CD14-positive monocyte (primary cell): ENCODE measurements around the gene LHB. TPM values are rescaled to one million over a fixed set of nuclear protein-coding genes. Genes with fewer than 3 reads are reported as not detected.
A peak's percentile ranks its signal among the peaks of the same experiment; 100 is the strongest.
"Not testable (repeated sequence)": the region's sequence is repeated elsewhere in the genome, so short reads cannot be mapped to it uniquely, and the experiment has no call there.

ENCODE experiments used
- DNase-seq, 3 donors: peaks; one replicate each; pipeline ENCODE4 v3.0.0-alpha.2; 2011 to 2022
- H2AFZ ChIP-seq: 2 replicates; pipeline ENCODE4 v1.6.0; 2012; ENCODE audit warnings: mild to moderate bottlenecking, low read depth, low read length, inconsistent platforms; ENCODE audit not compliant: insufficient read depth, poor library complexity, severe bottlenecking
- H3K27ac ChIP-seq, 2 donors: 1 replicate in 1 of 2; 2 replicates in 1 of 2; pipeline ENCODE4 v1.5.1; 2012 to 2013; ENCODE audit warnings: low read length in 2 of 2, control low read depth in 1 of 2, inconsistent platforms in 1 of 2, low read depth in 1 of 2, mild to moderate bottlenecking in 1 of 2
- H3K27me3 ChIP-seq, 2 donors: one replicate each; pipeline versions ENCODE4 v1.6.0 to v1.6.1; 2011 to 2013; ENCODE audit warnings: low read length in 2 of 2; ENCODE audit not compliant: control insufficient read depth in 2 of 2, insufficient read depth in 2 of 2
- H3K36me3 ChIP-seq, 2 donors: replicated peaks in 1 of 2; 1 replicate in 1 of 2; 2 replicates in 1 of 2; pipeline versions ENCODE4 v1.5.1 to v1.6.1; 2012 to 2013; ENCODE audit warnings: low read length in 2 of 2, control low read depth in 1 of 2, inconsistent platforms in 1 of 2, mild to moderate bottlenecking in 1 of 2; ENCODE audit not compliant: insufficient read depth in 2 of 2, control insufficient read depth in 1 of 2
- H3K4me1 ChIP-seq, 2 donors: 1 replicate in 1 of 2; 2 replicates in 1 of 2; pipeline versions ENCODE4 v1.5.1 to v1.6.1; 2012 to 2013; ENCODE audit warnings: low read length in 2 of 2, control low read depth in 1 of 2, inconsistent platforms in 1 of 2, mild to moderate bottlenecking in 1 of 2, moderate library complexity in 1 of 2; ENCODE audit not compliant: insufficient read depth in 2 of 2, control insufficient read depth in 1 of 2
- H3K4me2 ChIP-seq: replicated peaks from 2 replicates; pipeline ENCODE3; 2012; ENCODE audit warnings: low read length, moderate library complexity, mild to moderate bottlenecking; ENCODE audit not compliant: poor library complexity, severe bottlenecking; ENCODE audit errors: extremely low read depth
- H3K4me3 ChIP-seq, 3 experiments: fragments of 200-600 bp in 1 of 3; sonication (generic) in 1 of 3; replicated peaks in 1 of 3; 1 replicate in 2 of 3; 2 replicates in 1 of 3; pipeline ENCODE4 v1.5.1; 2011 to 2013; ENCODE audit warnings: low read length in 3 of 3, mild to moderate bottlenecking in 3 of 3, control low read depth in 2 of 3, low read depth in 2 of 3, inconsistent platforms in 1 of 3, moderate library complexity in 1 of 3
- H3K79me2 ChIP-seq: 2 replicates; pipeline ENCODE4 v1.6.0; 2012; ENCODE audit warnings: mild to moderate bottlenecking, control low read depth, inconsistent platforms, low read length, moderate library complexity; ENCODE audit not compliant: insufficient read depth
- H3K9ac ChIP-seq: 2 replicates; pipeline ENCODE4 v1.6.0; 2017; ENCODE audit warnings: low read length, mild to moderate bottlenecking; ENCODE audit not compliant: insufficient read depth, poor library complexity, severe bottlenecking
- H3K9me3 ChIP-seq, 2 donors: replicated peaks in 1 of 2; 1 replicate in 1 of 2; 2 replicates in 1 of 2; pipeline versions ENCODE4 v1.5.1 to v1.6.1; 2012 to 2013; ENCODE audit warnings: low read length in 2 of 2, control low read depth in 1 of 2; ENCODE audit not compliant: control insufficient read depth in 1 of 2, insufficient read depth in 1 of 2
- H4K20me1 ChIP-seq: 2 replicates; pipeline ENCODE4 v1.6.0; 2012; ENCODE audit warnings: mild to moderate bottlenecking, low read length, control low read depth, moderate library complexity; ENCODE audit not compliant: insufficient read depth
- H3K27ac Mint-ChIP-seq, 7 donors: one replicate each; pipeline ENCODE4 v1.8.0; 2020; ENCODE audit warnings: mild to moderate bottlenecking in 7 of 7, mixed read lengths in 7 of 7, moderate library complexity in 6 of 7, inconsistent platforms in 2 of 7
- H3K27me3 Mint-ChIP-seq, 3 donors: one replicate each; pipeline ENCODE4 v1.8.0; 2021 to 2022; ENCODE audit warnings: low read depth in 3 of 3, mild to moderate bottlenecking in 3 of 3, mixed read lengths in 3 of 3, moderate library complexity in 3 of 3, inconsistent platforms in 1 of 3
- H3K36me3 Mint-ChIP-seq, 2 donors: one replicate each; pipeline ENCODE4 v1.8.0; 2020; ENCODE audit warnings: mixed read lengths in 2 of 2, inconsistent platforms in 1 of 2, mild to moderate bottlenecking in 1 of 2
- H3K4me1 Mint-ChIP-seq: one replicate; pipeline ENCODE4 v1.8.0; 2020; ENCODE audit warnings: mild to moderate bottlenecking, mixed read lengths
- H3K4me3 Mint-ChIP-seq, 2 donors: one replicate each; pipeline ENCODE4 v1.8.0; 2020; ENCODE audit warnings: mild to moderate bottlenecking in 2 of 2, mixed read lengths in 2 of 2, moderate library complexity in 1 of 2
- H3K9me3 Mint-ChIP-seq, 7 donors: one replicate each; pipeline ENCODE4 v1.8.0; 2020 to 2022; ENCODE audit warnings: mixed read lengths in 7 of 7, mild to moderate bottlenecking in 6 of 7, moderate library complexity in 6 of 7, inconsistent platforms in 2 of 7
- WGBS: methylation state at CpG from one replicate; pipeline ENCODE4 v1.1.5; 2013; ENCODE audit warnings: missing lambda C conversion rate; ENCODE audit not compliant: insufficient coverage; 5-methylcytosine and 5-hydroxymethylcytosine counted together
- intact Hi-C, 2 donors: fragments of 100-400 bp; cut with micrococcal nuclease; formaldehyde crosslinking; loops; one replicate each; pipeline versions ENCODE4 v1.15.0 to v1.15.1; 2023
- polyA plus RNA-seq, 3 donors: library from polyadenylated mRNA; depleted of rRNA in 1 of 3; unstranded in 2 of 3; stranded (reverse) in 1 of 3; fragments of 300-500 nt in 2 of 3; fragments of >200 nt in 1 of 3; fragmentation: Illumina TruSeq in 2 of 3; gene quantifications; 1 replicate in 2 of 3; 2 replicates in 1 of 3; pipeline ENCODE4 v1.2.3, GENCODE V29; 2012 to 2021

The LHB gene
- polyA plus RNA-seq, 3 donors: 0.48 TPM; not detected in 2

- H3K36me3 ChIP-seq, H3K4me2 ChIP-seq, intact Hi-C loops, DNase-seq, H3K36me3 Mint-ChIP-seq, H3K4me3 Mint-ChIP-seq, H3K4me1 ChIP-seq, H2AFZ ChIP-seq, H3K27ac ChIP-seq, H3K27me3 ChIP-seq, H3K79me2 ChIP-seq, H3K9me3 ChIP-seq, H4K20me1 ChIP-seq, H3K4me3 ChIP-seq, H3K4me1 Mint-ChIP-seq, H3K9ac ChIP-seq: not testable (repeated sequence)
- Mint-ChIP-seq H3K9me3 (peaks cover 0 to 10% (median 6%) of the 10 kb centered on the region in 7 donors), H3K27me3 (peaks cover 4 to 19% (median 5%) of the 10 kb centered on the region in 3 donors), H3K27ac (peak overlapping the region in 1 of 7 donors; percentile 66)
- 88% methylated on average over 3 of the region's 14 CpGs for WGBS
These were observed 12.9 kb upstream of the LHB start for GRCh38 chr19:49029749-49030148.

- H4K20me1 ChIP-seq, H3K36me3 ChIP-seq, intact Hi-C loops, H3K79me2 ChIP-seq, H3K27me3 ChIP-seq, H3K9me3 ChIP-seq, H3K9ac ChIP-seq, H3K4me3 ChIP-seq, H3K4me2 ChIP-seq, H3K36me3 Mint-ChIP-seq, H3K27ac ChIP-seq, H3K4me1 Mint-ChIP-seq, DNase-seq, H3K4me3 Mint-ChIP-seq, H3K27ac Mint-ChIP-seq, H2AFZ ChIP-seq, H3K4me1 ChIP-seq: not testable (repeated sequence)
- Mint-ChIP-seq H3K27me3 (peaks cover 4 to 19% (median 5%) of the 10 kb centered on the region in 3 donors), H3K9me3 (peaks cover 0 to 10% (median 6%) of the 10 kb centered on the region in 7 donors)
- 100% methylated on average over 1 of the region's 9 CpGs for WGBS
These were observed 11.8 kb upstream of the LHB start for GRCh38 chr19:49028686-49029085.

GRCh38 chr19:49025599-49025998 is 8.7 kb upstream of the LHB start:
- H3K9me3 ChIP-seq, H3K9me3 Mint-ChIP-seq, H3K27ac Mint-ChIP-seq, H4K20me1 ChIP-seq, H3K9ac ChIP-seq, H3K4me1 Mint-ChIP-seq, H3K4me3 Mint-ChIP-seq, H3K4me2 ChIP-seq, H3K4me3 ChIP-seq, DNase-seq, H3K36me3 Mint-ChIP-seq, H3K4me1 ChIP-seq, H3K36me3 ChIP-seq, H3K27ac ChIP-seq, intact Hi-C loops, H3K79me2 ChIP-seq, H2AFZ ChIP-seq: not testable (repeated sequence)
- WGBS: 92% methylated on average over 9 of the region's 23 CpGs
- H3K27me3 ChIP-seq: peaks cover 3 to 13% of the 10 kb centered on the region in 2 donors
- peaks cover 12 to 21% (median 15%) of the 10 kb centered on the region in 3 donors for H3K27me3 Mint-ChIP-seq

GRCh38 chr19:49025088-49025487 is 8.2 kb upstream of the LHB start:
- H3K27ac Mint-ChIP-seq, DNase-seq, intact Hi-C loops, H3K36me3 ChIP-seq, H3K4me1 Mint-ChIP-seq, H3K4me3 ChIP-seq, H3K27ac ChIP-seq, H3K4me3 Mint-ChIP-seq, H3K36me3 Mint-ChIP-seq, H3K9me3 ChIP-seq, H2AFZ ChIP-seq, H3K79me2 ChIP-seq, H4K20me1 ChIP-seq, H3K9me3 Mint-ChIP-seq, H3K4me2 ChIP-seq, H3K9ac ChIP-seq, H3K4me1 ChIP-seq: not testable (repeated sequence)
- peaks cover 17 to 26% (median 20%) of the 10 kb centered on the region in 3 donors for H3K27me3 Mint-ChIP-seq
- WGBS: no CpG with 5 or more reads among the region's 6 CpGs
- peaks cover 5 to 18% of the 10 kb centered on the region in 2 donors for H3K27me3 ChIP-seq
